SHP77 (cell line): Measurements from ENCODE around the gene CTNNAL1.
"Not testable (repeated sequence)": the region's sequence is repeated elsewhere in the genome, so short reads cannot be mapped to it uniquely, and the experiment has no call there.

Experiments used
- DNase-seq, 2 experiments: peaks; one replicate each; lab custom pipeline; 2025; lab: John Stamatoyannopoulos, UW

The CTNNAL1 gene

GRCh38 chr9:108928386-108928785 lies 84.9 kb downstream of the CTNNAL1 start:
- DNase-seq, result no peak

- no peak for DNase-seq
These were observed 88.8 kb downstream of the CTNNAL1 start for GRCh38 chr9:108924466-108924865.

- no peak for DNase-seq
These were observed 92.1 kb downstream of the CTNNAL1 start for GRCh38 chr9:108921200-108921599.

GRCh38 chr9:108920401-108920800 lies 92.9 kb downstream of the CTNNAL1 start:
- DNase-seq, result not testable (repeated sequence)

GRCh38 chr9:108919517-108919916 lies 93.8 kb downstream of the CTNNAL1 start:
- no peak for DNase-seq

GRCh38 chr9:108913391-108913790 lies 99.9 kb downstream of the CTNNAL1 start:
- no peak for DNase-seq

- DNase-seq, result no peak
These were observed 101.5 kb downstream of the CTNNAL1 start for GRCh38 chr9:108911820-108912219.

GRCh38 chr9:108910914-108911313 lies 102.4 kb downstream of the CTNNAL1 start:
- no peak for DNase-seq

GRCh38 chr9:108910402-108910801 lies 102.9 kb downstream of the CTNNAL1 start:
- DNase-seq, result no peak

GRCh38 chr9:108905494-108905893 lies 107.8 kb downstream of the CTNNAL1 start:
- no peak for DNase-seq

GRCh38 chr9:108904161-108904560 lies 109.1 kb downstream of the CTNNAL1 start:
- DNase-seq, result no peak

GRCh38 chr9:108903420-108904103 lies 109.7 kb downstream of the CTNNAL1 start:
- no peak for DNase-seq

GRCh38 chr9:108900176-108900575 lies 113.1 kb downstream of the CTNNAL1 start:
- DNase-seq, result no peak

GRCh38 chr9:108899023-108899695 lies 114.1 kb downstream of the CTNNAL1 start:
- DNase-seq, result not testable (repeated sequence)

- DNase-seq, result no peak
These were observed 115.8 kb downstream of the CTNNAL1 start for GRCh38 chr9:108897324-108898096.

GRCh38 chr9:108894225-108894997 lies 118.9 kb downstream of the CTNNAL1 start:
- no peak for DNase-seq
